GM11168 (cell line): ENCODE measurements around the gene MRPL21.
"Not testable (repeated sequence)": the region's sequence is repeated elsewhere in the genome, so short reads cannot be mapped to it uniquely, and the experiment has no call there.

Source experiments
- in situ Hi-C: fragments of 300-500 bp; cut with MboI; formaldehyde crosslinking; loops from one replicate; pipeline ENCODE4 v1.12.0; 2022; ENCODE audit warnings: low sequenced_read_pairs; ENCODE audit not compliant: unreplicated experiment

Gene MRPL21

GRCh38 chr11:68914761-68915160, 11.1 kb upstream of the MRPL21 start:
- in situ Hi-C loops, result no loop called here

GRCh38 chr11:68913188-68913587, 9.6 kb upstream of the MRPL21 start:
- in situ Hi-C loops, result no loop called here

GRCh38 chr11:68912254-68912653, 8.6 kb upstream of the MRPL21 start:
- in situ Hi-C loops, result no loop called here

GRCh38 chr11:68911731-68912130, 8.1 kb upstream of the MRPL21 start:
- in situ Hi-C loops, result no loop called here

- in situ Hi-C loops, result no loop called here
Observed at GRCh38 chr11:68910965-68911364, 7.3 kb upstream of the MRPL21 start.

GRCh38 chr11:68908273-68908672, 4.6 kb upstream of the MRPL21 start:
- in situ Hi-C loops, result no loop called here

GRCh38 chr11:68905421-68906360, 2.1 kb upstream of the MRPL21 start:
- in situ Hi-C loops, result no loop called here

- in situ Hi-C loops, result no loop called here
Observed at GRCh38 chr11:68904248-68904847, 716 bp upstream of the MRPL21 start.

- in situ Hi-C loops, result no loop called here
Observed at GRCh38 chr11:68900835-68901381, 2.7 kb downstream of the MRPL21 start.

GRCh38 chr11:68897441-68897840, 6.2 kb downstream of the MRPL21 start:
- in situ Hi-C loops, result no loop called here

GRCh38 chr11:68896171-68896959, 7.3 kb downstream of the MRPL21 start:
- in situ Hi-C loops, result no loop called here

- in situ Hi-C loops, result no loop called here
Observed at GRCh38 chr11:68893282-68893681, 10.3 kb downstream of the MRPL21 start.

- in situ Hi-C loops, result no loop called here
Observed at GRCh38 chr11:68892576-68892975, 11.1 kb downstream of the MRPL21 start.

- in situ Hi-C loops, result no loop called here
Observed at GRCh38 chr11:68891351-68891948, 12.2 kb downstream of the MRPL21 start.

GRCh38 chr11:68890490-68891231, 13.0 kb downstream of the MRPL21 start:
- in situ Hi-C loops, result no loop called here

- in situ Hi-C loops, result no loop called here
Observed at GRCh38 chr11:68889948-68890446, 13.6 kb downstream of the MRPL21 start.

GRCh38 chr11:68884827-68885226, 18.8 kb downstream of the MRPL21 start:
- in situ Hi-C loops, result not testable (repeated sequence)

GRCh38 chr11:68882391-68882790, 21.2 kb downstream of the MRPL21 start:
- in situ Hi-C loops, result no loop called here

GRCh38 chr11:68881320-68881719, 22.3 kb downstream of the MRPL21 start:
- in situ Hi-C loops, result no loop called here
